Stromal cell of bone marrow (primary cell): ENCODE measurements around the gene ERF.

Experiments
- DNase-seq: peaks from one replicate; pipeline ENCODE4 v3.0.0-alpha.2; 2012; ENCODE audit warnings: low read depth

Gene ERF

DNA sequence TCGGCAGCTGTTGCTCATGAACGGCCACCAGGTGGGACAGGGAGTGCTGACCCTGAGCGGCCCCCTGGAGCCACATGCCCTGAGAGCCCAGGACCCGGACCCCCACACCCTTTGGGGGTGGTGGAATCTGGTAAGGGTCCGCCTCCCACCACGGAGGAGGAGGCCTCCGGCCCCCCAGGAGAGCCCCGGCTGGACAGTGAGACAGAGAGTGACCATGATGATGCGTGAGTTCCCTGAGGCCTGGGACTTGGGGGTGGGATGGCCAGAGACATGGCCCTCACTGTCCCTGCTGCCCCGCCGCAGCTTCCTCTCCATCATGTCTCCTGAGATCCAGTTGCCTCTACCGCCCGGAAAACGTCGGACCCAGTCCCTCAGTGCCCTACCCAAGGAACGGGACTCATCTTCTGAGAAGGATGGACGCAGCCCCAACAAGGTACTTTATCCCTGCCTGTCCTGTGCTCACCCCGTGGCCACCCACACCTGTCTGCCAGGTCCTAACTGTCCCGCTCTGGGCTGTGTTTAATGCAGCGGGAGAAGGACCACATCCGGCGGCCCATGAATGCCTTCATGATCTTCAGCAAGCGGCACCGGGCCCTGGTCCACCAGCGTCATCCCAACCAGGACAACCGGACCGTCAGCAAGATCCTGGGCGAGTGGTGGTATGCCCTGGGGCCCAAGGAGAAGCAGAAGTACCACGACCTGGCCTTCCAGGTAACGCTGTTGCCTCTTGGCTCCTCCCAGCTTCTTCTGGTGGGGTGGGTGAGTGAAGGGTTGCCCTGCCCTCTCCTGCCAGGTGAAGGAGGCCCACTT is 32.3 kb upstream of the ERF start:
- DNase-seq = no peak

- no peak for DNase-seq
Observed at GRCh38 chr19:42286349-42287016, 31.6 kb upstream of the ERF start.

- DNase-seq = no peak
Observed at GRCh38 chr19:42285988-42286348, 31.0 kb upstream of the ERF start.

GRCh38 chr19:42285541-42285941 is 30.6 kb upstream of the ERF start:
- DNase-seq = no peak

DNA sequence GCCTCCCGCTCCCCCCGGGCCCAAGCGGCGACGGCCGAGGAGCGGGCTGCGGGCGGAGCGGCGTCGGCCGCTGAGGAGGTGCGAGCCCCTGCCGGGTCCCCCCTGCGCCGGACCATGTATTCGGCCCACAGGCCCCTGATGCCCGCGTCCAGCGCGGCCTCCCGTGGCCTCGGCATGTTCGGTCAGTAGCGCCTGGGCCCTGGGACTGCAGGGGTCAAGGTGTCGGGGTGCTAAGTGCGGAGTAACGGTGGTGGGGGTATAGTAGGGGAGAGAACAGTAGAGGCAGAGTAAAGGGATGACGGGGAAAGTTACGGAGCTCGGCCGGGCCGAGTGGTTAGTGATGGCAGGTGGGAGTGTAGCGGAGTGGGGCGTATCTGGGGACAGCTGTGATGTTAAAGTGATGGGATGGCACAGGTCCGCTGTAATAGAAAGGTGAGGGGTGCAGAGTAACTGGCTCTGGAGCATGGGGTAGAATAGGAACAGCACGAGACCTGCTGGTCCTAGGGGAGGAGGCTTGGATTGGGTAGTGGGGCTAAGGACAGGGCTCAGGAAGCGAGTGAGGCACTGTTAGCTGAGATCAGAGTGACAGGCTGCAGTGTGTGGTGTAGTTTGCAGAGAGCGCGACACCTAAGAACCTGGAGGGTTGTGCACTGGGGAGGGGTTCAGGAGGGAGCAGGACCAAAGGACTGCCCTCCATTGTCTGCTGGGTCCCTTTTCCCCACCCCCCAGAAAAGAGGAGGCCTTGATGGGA is 29.8 kb upstream of the ERF start:
- no peak for DNase-seq

DNA sequence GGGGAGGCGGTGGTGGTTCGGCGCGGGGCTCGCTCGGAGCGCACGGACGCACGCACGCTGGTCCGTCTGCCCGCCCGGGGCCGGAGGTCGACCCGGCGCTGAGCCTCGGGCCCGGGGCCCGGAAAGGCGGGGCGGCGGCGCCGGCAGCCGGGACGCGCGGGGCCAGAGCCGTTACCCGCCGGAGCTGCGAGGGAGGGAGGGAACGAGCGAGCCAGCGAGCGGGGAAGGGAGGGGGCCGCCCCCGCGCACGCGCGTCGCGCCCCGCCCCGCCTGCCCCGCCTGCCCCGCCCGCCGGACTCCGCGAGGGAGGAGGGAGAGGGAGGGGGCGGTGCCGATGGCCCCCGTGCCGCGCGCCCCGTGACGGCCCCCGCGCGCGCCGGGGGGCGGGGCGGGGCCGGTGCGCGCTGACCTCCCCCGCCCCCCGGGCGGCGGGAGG is 29.2 kb upstream of the ERF start:
- peak; percentile 65 for DNase-seq

GRCh38 chr19:42283188-42284065 is 28.5 kb upstream of the ERF start:
- DNase-seq = peak; percentile 88

- DNase-seq = no peak
Observed at GRCh38 chr19:42282819-42283187, 27.9 kb upstream of the ERF start.

GRCh38 chr19:42281827-42282762 is 27.2 kb upstream of the ERF start:
- DNase-seq = no peak

- no peak for DNase-seq
Observed at GRCh38 chr19:42281146-42281826, 26.4 kb upstream of the ERF start.

GRCh38 chr19:42280815-42281145 is 25.9 kb upstream of the ERF start:
- DNase-seq = no peak

DNA sequence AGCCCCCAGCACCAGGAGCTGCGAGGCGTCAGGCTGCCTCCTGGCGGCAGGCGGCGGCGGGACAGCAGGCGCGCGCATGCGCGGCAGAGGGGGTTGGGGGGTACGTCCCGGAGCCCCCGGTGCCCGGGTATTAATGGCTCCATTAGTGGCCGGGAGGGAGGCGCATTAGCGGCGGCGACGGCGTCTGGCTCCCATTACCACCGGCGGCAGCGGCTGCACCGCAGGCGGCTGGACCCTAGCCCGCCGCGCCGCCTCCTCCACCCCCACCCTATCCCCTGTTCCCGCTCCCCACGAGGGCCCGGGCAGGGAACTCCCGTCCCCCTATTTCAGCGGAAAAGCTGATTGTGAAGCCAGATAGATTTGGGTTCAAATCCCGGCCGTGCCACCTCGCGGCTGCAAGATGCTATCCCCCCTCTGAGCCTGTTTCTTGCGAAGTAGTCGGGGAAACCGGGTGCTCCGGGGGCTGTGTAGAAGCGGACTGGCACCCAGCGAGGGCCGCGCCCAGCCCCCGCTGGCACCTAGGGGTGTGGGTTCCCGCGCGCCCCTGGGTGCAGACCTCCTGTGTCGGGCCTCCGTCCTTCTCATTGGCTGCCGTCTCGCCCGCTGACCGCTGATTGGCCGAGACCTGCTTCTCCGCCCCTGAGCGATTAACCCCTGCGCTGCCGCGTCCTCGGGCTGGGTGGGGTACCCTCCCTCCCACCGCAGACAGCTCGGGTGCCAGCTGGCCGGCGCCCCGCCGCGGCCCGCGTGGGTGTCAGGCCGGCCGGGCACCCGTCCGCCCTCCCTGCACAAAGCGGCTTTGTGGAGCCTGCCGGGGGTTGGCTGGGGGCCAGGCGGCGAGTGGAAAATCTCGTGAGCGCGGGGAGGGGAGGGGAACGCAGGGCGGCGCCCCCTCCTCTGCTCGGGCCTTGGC is 25.2 kb upstream of the ERF start:
- DNase-seq = peak; percentile 88

DNA sequence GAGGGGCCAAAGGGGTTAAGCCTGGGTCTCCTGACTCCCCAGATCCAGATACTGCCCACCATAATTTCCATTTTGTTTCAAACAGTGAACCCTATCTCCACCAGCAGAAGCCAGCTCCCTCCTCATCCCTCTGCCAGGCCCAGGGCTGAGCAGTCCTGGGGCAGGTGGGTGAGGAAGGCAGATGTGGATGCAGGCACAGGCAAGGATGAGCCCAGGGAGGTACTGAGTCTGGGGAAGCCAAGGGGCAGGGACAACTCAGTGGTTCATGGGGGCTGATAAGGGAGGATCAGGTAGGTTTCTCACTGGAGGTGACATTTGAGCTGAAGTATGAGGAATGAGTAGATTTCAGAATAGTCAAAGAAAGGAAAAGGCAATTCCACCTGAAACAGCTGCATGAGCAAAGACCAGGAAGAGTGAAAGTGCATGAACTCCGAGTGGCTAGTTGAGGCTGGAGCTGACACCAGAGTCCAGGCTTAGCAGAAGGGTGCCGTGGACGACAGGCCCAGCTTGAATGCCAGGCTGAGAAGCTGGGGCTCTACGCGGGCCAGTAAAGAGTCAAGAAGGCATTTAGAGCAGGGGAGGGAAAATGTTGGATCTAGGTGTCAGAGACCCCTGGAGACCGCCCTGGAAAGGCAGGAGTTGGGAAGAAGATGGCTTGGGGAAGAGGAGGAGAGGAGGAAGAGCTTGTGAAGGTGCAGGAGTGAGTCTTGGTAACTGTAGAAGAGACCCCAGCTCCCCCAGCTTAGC is 24.4 kb upstream of the ERF start:
- no peak for DNase-seq

- no peak for DNase-seq
Observed at GRCh38 chr19:42278452-42279154, 23.7 kb upstream of the ERF start.

- DNase-seq = no peak
Observed at GRCh38 chr19:42277821-42278451, 23.0 kb upstream of the ERF start.

- no peak for DNase-seq
Observed at GRCh38 chr19:42276821-42277220, 21.9 kb upstream of the ERF start.

DNA sequence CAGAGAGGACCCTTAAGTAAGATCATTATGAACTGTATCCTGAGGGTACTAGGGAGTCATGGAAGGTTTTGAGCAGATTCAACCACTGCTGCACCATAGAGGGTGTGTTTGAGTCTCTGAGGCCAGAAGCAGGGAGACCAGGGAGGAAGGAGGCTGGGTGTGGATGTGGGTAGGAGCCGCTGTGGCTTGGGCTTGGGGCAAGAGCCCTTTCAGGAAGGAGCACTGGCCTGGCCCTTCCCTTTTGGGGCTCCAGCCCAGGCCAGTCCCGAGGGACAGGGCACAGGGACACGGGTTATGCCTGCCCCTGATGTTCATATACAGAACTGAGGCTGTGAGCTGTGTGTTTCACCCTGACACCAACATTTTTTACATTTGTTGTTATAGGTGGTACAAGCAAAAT is 21.4 kb upstream of the ERF start:
- DNase-seq = no peak

DNA sequence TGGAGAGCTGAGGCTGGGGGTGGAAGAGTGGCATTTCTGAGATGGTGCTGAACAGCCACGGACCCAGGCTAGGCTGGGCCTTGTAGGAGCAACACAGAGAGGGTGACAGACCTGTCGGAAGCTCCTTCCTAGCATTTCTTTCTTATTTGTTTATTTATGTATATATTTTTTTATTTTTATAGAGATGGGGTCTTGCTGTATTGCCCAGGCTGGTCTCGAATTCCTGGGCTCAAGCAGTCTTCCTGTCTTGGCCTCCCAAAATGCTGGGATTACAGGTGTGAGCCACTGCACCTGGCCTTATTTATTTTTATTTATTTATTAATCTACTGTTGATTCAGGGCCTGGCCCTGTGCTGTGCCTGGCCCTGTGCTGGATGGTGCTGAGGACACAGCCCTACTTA is 20.6 kb upstream of the ERF start:
- no peak for DNase-seq
